Measurements from ENCODE around the gene TAF4B.

GRCh38 chr18:26293982-26294381 lies 67.7 kb downstream of the TAF4B start:
- TF ChIP-seq TAF1 (IDR thresholded peaks at IDR 0.05; ENCODE audit: borderline replicate concordance, low read depth, low read length) (no peak), POLR2AphosphoS5 (IDR thresholded peaks at IDR 0.05; ENCODE audit: low read depth, low read length) (no peak)

Measured in GM12892 (cell line).